ENCODE measurements around the gene C1QTNF2. TPM values are rescaled to one million over a fixed set of nuclear protein-coding genes. Genes with fewer than 3 reads are reported as not detected.
A peak's percentile ranks its signal among the peaks of the same experiment; 100 is the strongest.

Gene C1QTNF2, protein sequence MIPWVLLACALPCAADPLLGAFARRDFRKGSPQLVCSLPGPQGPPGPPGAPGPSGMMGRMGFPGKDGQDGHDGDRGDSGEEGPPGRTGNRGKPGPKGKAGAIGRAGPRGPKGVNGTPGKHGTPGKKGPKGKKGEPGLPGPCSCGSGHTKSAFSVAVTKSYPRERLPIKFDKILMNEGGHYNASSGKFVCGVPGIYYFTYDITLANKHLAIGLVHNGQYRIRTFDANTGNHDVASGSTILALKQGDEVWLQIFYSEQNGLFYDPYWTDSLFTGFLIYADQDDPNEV
- total RNA-seq: 0.34 to 0.62 TPM (median 0.59 TPM) in 3 replicates
- long read RNA-seq: 0 reads

DNA sequence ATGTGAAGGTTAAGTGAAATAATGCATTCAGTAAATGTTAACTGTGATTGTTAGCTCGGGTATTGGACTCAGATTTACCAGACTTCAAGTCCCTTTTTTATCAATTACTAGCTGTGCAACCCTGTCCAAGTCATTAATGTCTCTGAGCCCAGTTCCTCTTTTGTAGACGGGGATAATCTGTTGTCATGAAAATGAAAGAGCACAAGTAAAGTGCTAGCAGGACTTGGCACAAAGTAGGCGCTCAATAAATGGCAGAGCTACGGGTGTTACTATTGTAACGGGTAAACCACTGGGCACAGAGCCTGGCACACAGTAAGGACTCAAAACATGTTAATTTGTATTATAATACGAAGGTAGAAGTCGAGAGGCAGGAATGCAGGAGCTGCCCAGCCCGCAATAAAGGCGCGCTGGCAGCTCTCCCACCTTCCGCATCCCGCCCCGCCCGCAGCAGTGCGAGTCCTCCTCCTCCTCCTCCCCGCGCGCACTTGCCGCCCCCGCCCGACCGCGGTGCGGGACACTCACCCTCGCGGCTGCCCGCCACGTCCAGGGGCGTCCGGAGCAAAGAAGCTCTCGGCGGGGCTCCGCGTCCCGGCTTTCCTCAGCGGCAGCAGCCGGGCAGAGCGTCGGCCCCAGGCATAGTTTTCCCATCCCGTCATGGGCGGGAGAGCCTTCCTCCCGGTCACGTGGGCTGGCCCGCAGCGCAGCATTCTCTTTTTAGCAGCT is at the start of gene C1QTNF2:
Gene C1QTNF2 (minus strand): TSS at position 637 of the 723 bp plus-strand sequence. CDS start 15,615 bp downstream, outside the sequence.
- TF ChIP-seq, protein P1, sequence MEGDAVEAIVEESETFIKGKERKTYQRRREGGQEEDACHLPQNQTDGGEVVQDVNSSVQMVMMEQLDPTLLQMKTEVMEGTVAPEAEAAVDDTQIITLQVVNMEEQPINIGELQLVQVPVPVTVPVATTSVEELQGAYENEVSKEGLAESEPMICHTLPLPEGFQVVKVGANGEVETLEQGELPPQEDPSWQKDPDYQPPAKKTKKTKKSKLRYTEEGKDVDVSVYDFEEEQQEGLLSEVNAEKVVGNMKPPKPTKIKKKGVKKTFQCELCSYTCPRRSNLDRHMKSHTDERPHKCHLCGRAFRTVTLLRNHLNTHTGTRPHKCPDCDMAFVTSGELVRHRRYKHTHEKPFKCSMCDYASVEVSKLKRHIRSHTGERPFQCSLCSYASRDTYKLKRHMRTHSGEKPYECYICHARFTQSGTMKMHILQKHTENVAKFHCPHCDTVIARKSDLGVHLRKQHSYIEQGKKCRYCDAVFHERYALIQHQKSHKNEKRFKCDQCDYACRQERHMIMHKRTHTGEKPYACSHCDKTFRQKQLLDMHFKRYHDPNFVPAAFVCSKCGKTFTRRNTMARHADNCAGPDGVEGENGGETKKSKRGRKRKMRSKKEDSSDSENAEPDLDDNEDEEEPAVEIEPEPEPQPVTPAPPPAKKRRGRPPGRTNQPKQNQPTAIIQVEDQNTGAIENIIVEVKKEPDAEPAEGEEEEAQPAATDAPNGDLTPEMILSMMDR (IDR thresholded peaks at IDR 0.05): no peak
- Mint-ChIP-seq H3K27me3 (ENCODE audit: low read depth) (peaks cover 35% of the 10 kb centered on the region), H3K4me1 (ENCODE audit: low read depth) (peaks cover 10% of the 10 kb centered on the region), H3K4me3 (ENCODE audit: unreplicated experiment) (peak within 1 kb of the TSS; percentile 69), H3K9me3 (ENCODE audit: low read depth) (peaks cover 9% of the 10 kb centered on the region), H3K36me3 (ENCODE audit: low read depth) (peaks cover 10% of the 10 kb centered on the region), H3K27ac (ENCODE audit: unreplicated experiment) (no peak within 1 kb of the TSS)
- DNase-seq (ENCODE audit: low spot score): no peak

DNA sequence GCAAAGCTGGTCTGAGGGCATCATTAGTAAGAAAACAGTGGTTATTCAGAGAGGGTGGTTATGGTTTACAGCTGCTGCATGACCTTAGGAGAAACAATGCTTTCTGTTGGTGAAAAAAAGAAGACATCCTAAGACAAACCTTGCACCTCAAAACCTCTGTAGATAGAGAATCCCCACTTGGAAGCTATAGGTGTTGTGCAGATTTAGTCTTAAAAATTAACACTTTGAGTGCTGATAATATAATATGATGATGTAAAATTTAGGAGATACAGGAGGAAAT is 49.8 kb upstream of the C1QTNF2 start:
- Mint-ChIP-seq H3K27ac (ENCODE audit: unreplicated experiment) (no peak overlapping the region), H3K4me1 (ENCODE audit: low read depth) (peaks cover 63% of the 10 kb centered on the region), H3K9me3 (ENCODE audit: low read depth) (no peaks in the 10 kb centered on the region), H3K27me3 (ENCODE audit: low read depth) (no peaks in the 10 kb centered on the region), H3K4me3 (ENCODE audit: unreplicated experiment) (peak overlapping the region; percentile 99), H3K36me3 (ENCODE audit: low read depth) (no peaks in the 10 kb centered on the region)
- DNase-seq (ENCODE audit: low spot score): no peak
- TF ChIP-seq, protein P1 (IDR thresholded peaks at IDR 0.05): no peak

DNA sequence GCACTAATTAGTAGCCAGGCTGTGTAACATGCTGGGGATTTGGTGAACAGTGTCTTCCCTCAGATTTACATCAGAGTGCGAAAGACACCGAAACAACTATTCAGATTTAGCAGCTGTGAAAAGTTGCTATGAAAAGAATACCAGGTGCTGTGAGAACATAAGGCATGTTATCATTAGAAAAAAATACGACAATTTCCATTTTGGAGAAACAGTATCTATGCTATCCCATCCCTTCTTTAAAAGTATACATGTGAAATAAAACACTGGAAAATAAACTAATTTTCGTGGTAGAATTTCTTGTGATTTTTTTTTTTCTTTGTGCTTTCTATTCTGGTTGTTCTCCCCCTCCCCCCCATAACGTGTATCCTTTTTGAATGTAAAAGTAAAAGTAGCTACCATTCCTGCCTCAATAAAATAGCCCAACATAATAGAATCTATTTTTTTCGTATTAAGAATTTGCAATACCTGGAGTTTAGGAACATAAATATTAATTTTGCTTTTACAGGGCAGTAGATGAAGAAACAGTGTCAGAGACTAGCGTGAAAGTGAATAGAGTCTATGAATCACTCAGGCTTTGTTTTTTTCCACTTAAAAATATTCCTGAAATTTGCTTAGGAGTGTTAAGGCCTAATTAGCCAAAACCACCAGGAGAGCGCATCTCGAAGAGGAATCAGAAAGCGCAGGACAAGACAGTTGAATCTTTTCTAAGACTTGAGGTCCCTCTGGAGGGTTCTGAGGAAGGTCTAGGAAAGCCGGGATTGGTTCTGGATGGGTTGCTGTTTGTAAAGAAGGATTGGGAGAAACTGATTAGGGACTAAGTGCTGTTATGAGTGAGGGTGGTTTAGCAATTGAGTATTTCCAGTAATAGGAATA is 49.3 kb upstream of the C1QTNF2 start:
- TF ChIP-seq, protein P1 (IDR thresholded peaks at IDR 0.05): no peak
- H3K9me3 Mint-ChIP-seq (ENCODE audit: low read depth): no peaks in the 10 kb centered on the region
- peaks cover 2% of the 10 kb centered on the region for H3K36me3 Mint-ChIP-seq (ENCODE audit: low read depth)
- peak overlapping the region; percentile 99 for H3K4me3 Mint-ChIP-seq (ENCODE audit: unreplicated experiment)
- H3K27me3 Mint-ChIP-seq (ENCODE audit: low read depth): no peaks in the 10 kb centered on the region
- H3K4me1 Mint-ChIP-seq (ENCODE audit: low read depth): peaks cover 60% of the 10 kb centered on the region
- H3K27ac Mint-ChIP-seq (ENCODE audit: unreplicated experiment): peak overlapping the region; percentile 100
- no peak for DNase-seq (ENCODE audit: low spot score)

DNA sequence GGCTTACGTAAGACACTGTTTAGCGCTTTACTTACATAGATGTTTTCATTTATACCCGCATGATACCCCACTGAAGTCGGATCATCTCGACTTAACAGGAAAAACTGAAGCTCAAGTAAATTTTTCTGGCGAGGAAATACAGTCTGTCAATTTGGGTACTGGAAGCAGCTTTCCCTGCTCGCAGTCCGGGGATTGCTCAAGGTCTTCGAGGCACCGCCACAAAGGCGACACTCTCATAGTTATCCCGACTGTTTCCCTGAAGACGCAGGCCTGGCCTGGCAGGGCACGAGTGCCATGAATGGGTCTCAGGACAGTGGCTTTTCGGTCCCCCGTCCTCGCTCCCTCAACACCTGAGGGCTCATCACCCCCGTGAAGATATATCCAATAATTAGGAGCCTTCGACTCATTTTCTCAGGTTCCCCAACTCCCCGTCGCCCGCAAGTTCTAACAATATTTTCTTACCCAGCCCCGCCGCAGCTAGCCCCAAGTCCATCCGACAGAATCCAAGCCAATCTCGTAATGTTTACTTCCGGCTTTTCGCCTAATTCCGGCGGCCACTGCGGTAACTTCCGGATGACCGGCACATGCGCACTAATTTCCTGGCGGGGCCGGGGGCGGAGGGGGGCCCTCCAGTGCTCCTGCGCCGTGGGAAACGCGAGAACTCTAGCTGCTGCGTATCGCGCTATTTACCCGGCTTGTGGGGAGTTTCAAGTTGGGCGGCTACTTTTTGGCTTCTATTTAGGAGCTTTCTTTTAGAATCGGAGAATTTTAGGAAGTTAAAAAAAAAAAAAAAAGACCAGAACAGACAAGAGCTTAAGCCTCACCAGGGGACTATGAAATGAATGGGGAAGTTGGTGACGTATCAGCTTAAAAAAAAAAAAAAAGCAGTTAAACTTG is 48.4 kb upstream of the C1QTNF2 start, which contains the start of gene SLU7:
Gene SLU7 (minus strand): TSS at position 521 of the 897 bp plus-strand sequence. CDS start 3,787 bp downstream, outside the sequence.
- DNase-seq (ENCODE audit: low spot score): peak; percentile 97
- Mint-ChIP-seq H3K4me3 (ENCODE audit: unreplicated experiment) (peak within 1 kb of the TSS; percentile 99), H3K4me1 (ENCODE audit: low read depth) (peaks cover 53% of the 10 kb centered on the region), H3K27me3 (ENCODE audit: low read depth) (no peaks in the 10 kb centered on the region), H3K36me3 (ENCODE audit: low read depth) (peaks cover 2% of the 10 kb centered on the region), H3K9me3 (ENCODE audit: low read depth) (no peaks in the 10 kb centered on the region), H3K27ac (ENCODE audit: unreplicated experiment) (peak within 1 kb of the TSS; percentile 100)
- TF ChIP-seq, protein P1 (IDR thresholded peaks at IDR 0.05): no peak
